Mucosa of descending colon (tissue), 3 donors: ENCODE data around the gene SDC3. TPM values are rescaled to one million over a fixed set of nuclear protein-coding genes. Genes with fewer than 3 reads are reported as not detected.

Source experiments
- ATAC-seq: fragments of 200-7000 bp; cut with Tn5 transposase; one replicate; pipeline ENCODE4 v1.9.1; 2020; ENCODE audit warnings: mild to moderate bottlenecking, moderate library complexity
- DNase-seq, 3 donors: peaks; one replicate each; pipeline ENCODE4 v3.0.0-alpha.2; 2020
- H3K36me3 ChIP-seq: fragments of 200-600 bp; one replicate; pipeline ENCODE4 v1.8.0; 2021; ENCODE audit warnings: low read depth, mild to moderate bottlenecking
- H3K4me1 ChIP-seq: fragments of 200-600 bp; one replicate; pipeline ENCODE4 v1.8.0; 2021; ENCODE audit warnings: low read depth, mild to moderate bottlenecking
- H3K4me3 ChIP-seq: fragments of 200-600 bp; one replicate; pipeline ENCODE4 v1.8.0; 2021; ENCODE audit warnings: mild to moderate bottlenecking
- H3K9me3 ChIP-seq: fragments of 200-600 bp; one replicate; pipeline ENCODE4 v1.8.0; 2021; ENCODE audit warnings: mild to moderate bottlenecking
- intact Hi-C, 2 donors: fragments of 100-400 bp; cut with DNase I in 1 of 2; cut with micrococcal nuclease in 1 of 2; formaldehyde crosslinking; loops; one replicate each; pipeline versions ENCODE4 v1.11.0 to v1.11.1; 2022; cut with DNase I, micrococcal nuclease
- total RNA-seq, 3 donors: library from RNA; stranded (reverse); fragmentation: NEBNext Ultra II Directional in 2 of 3; extraction: Animal tissue kit (Norgen Biotek cat#: 25700) in 2 of 3; gene quantifications; one replicate each; pipeline versions ENCODE4 v1.2.1 to v1.2.4, GENCODE V29; 2021 to 2023
- TF ChIP-seq, protein P1 (sequence below): fragments of 200-600 bp; IDR thresholded peaks from one replicate; pipeline ENCODE4 v1.8.0; 2022; ENCODE audit warnings: antibody characterized with exemption, mild to moderate bottlenecking
- donor health status: DM: no; HTN: no; CAD: no; lungs with moderate emphysema.
- donor health status: DM: no; HTN: no; CAD: no.
- donor health status: DM: no; HTN: yes; CAD: no.

The SDC3 gene
- total RNA-seq, 3 donors from 2014 or later = 9.8 to 81.6 (median 17.2) TPM

DNA sequence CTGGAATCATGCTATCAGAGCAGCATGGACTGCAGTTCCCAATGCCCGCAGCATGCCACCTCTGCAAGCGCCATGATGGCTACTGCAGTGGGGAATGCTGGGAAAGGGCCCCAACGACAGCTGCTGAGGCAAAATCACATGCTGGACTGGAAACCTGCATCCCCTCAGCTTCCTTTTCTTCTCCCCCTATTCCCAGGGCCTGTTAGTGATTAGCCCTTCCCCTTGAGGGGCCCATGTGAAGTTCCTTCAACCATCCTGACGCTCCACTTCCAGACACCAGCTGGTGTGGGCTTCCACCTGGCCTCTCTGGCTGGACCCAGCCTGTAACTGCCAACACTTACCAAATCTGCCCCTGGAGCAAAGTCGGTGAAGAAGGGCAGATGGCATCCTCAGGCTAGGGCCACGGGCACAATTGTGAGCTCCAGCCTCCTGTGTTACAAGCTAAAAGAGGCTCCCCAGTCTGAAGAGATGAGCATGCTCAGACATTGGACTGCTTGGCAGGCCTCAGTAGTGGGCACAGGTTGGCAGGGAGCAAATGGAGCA lies 22.1 kb upstream of the SDC3 start:
- TF ChIP-seq, protein P1, sequence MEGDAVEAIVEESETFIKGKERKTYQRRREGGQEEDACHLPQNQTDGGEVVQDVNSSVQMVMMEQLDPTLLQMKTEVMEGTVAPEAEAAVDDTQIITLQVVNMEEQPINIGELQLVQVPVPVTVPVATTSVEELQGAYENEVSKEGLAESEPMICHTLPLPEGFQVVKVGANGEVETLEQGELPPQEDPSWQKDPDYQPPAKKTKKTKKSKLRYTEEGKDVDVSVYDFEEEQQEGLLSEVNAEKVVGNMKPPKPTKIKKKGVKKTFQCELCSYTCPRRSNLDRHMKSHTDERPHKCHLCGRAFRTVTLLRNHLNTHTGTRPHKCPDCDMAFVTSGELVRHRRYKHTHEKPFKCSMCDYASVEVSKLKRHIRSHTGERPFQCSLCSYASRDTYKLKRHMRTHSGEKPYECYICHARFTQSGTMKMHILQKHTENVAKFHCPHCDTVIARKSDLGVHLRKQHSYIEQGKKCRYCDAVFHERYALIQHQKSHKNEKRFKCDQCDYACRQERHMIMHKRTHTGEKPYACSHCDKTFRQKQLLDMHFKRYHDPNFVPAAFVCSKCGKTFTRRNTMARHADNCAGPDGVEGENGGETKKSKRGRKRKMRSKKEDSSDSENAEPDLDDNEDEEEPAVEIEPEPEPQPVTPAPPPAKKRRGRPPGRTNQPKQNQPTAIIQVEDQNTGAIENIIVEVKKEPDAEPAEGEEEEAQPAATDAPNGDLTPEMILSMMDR = no peak
- no peaks in the 10 kb centered on the region for H3K36me3 ChIP-seq
- peaks cover 10% of the 10 kb centered on the region for H3K4me1 ChIP-seq
- H3K9me3 ChIP-seq = no peaks in the 10 kb centered on the region
- ATAC-seq = no peak
- no peak for DNase-seq
- intact Hi-C loops = no loop called here
- H3K4me3 ChIP-seq = no peak overlapping the region

DNA sequence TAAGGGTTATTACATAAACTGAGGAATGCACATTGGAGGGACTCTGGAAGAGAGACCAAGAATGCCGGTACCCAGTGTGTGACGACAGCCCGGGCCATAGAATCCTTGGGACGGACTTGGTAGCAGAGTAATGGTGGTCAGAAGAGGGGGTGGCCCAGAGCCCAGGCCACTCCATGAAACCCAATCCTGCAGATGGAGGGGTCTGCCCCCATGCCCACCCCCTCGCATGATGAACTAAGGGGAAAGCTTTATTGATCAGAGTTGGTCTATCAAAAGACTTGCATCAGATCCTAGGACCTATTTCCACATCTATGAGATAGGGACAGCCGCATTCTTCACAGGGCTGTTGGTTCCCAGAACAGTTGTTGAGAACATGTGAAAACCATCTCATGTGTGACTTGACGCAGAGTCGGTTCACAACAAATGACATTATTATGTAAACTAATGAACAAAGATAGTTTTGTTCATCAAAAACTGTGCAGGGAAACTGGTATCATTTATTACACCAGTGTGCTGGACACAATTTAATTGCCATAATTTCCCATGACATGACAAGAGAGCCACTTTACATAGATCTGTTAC lies 21.5 kb upstream of the SDC3 start:
- Histone ChIP-seq H3K4me3 (no peak overlapping the region), H3K9me3 (no peaks in the 10 kb centered on the region), H3K36me3 (no peaks in the 10 kb centered on the region), H3K4me1 (peaks cover 10% of the 10 kb centered on the region)
- intact Hi-C loops = no loop called here
- no peak for DNase-seq
- ATAC-seq = peak; percentile 9
- TF ChIP-seq, protein P1 = no peak

DNA sequence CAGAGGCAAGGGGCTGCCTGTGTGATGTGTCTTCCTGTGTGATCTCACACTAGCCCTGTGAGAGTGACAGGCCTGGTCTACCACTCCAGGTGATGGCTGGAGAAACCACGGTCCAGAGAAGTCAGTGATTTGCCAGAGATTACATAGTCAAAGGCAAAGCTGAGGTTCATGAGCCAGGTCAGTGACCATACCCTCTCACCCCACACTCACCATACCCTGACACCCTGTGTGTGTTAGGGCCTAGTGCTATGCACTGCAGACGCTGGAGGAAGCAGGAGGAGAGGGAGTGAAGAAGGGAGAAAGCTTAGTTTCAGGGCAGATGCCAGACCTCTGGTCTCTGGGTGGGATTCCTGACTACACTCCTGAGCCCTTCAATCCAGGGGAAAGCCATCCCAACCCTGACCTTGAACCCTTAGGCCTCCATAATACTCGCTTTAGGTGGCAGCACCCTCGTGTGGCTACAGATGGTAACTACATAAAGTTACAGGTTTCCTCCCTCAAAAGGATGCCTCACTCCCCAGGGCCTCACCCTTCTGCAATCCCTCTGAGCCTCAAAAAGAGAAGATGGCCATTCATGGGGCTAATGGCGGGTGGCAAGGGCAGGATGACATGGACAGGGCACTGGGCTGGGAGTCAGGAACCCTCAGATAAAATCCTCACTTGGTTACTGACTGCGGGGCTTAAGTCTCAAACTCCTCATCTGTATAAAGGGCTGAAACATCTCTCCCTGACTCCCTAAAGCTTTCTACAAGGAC lies 20.8 kb upstream of the SDC3 start:
- Histone ChIP-seq H3K9me3 (no peaks in the 10 kb centered on the region), H3K4me3 (no peak overlapping the region), H3K36me3 (no peaks in the 10 kb centered on the region), H3K4me1 (peaks cover 10% of the 10 kb centered on the region)
- DNase-seq = peak in 1 of 3 donors; percentile 66
- intact Hi-C loops = no loop called here
- TF ChIP-seq, protein P1 = peak; percentile 42
- ATAC-seq = peak; percentile 84

DNA sequence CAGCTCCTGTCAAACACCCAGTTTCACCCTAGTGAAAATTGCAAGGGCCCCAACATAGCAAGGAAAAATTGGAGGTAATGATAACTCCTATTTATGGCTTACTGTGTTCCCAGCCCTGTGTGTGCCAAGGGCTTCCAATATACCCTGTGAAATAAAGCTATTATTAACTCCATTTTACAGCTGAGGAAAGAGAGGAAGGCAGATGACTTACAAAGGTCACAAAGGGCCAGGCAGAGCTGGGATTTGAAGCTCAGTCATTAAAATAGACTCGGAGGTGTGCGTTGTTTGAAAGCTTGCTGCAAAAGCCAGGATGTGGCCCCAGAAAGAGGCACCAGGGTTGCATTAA lies 20.2 kb upstream of the SDC3 start:
- Histone ChIP-seq H3K9me3 (no peaks in the 10 kb centered on the region), H3K4me1 (peaks cover 10% of the 10 kb centered on the region), H3K36me3 (no peaks in the 10 kb centered on the region), H3K4me3 (no peak overlapping the region)
- TF ChIP-seq, protein P1 = no peak
- DNase-seq = no peak
- intact Hi-C loops = no loop called here
- peak; percentile 24 for ATAC-seq

DNA sequence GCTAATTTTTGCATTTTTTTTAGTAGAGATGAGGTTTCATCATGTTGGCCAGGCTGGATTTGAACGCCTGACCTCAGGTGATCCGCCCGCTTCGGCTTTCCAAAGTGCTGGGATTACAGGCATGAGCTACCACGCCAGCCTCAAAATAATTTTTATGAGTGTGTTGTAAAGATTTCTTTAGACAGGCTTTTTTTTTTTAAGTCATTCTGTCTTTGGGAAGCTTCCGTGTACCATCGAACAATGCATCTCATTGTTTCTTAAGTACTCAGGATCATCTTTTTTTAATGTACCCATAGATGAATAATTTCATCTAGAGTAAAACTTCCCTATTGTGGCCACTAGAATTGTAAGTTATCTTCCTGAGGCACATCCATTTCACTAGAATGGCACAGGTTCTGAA lies 19.6 kb upstream of the SDC3 start:
- Histone ChIP-seq H3K36me3 (no peaks in the 10 kb centered on the region), H3K4me3 (no peak overlapping the region), H3K9me3 (no peaks in the 10 kb centered on the region), H3K4me1 (peaks cover 10% of the 10 kb centered on the region)
- ATAC-seq (peak; percentile 57), DNase-seq (no peak)
- intact Hi-C loops = no loop called here
- TF ChIP-seq, protein P1 = no peak
